ENCODE results near the gene C1orf87.
"Not testable (repeated sequence)": the region's sequence is repeated elsewhere in the genome, so short reads cannot be mapped to it uniquely, and the experiment has no call there.

C1orf87 gene

DNA sequence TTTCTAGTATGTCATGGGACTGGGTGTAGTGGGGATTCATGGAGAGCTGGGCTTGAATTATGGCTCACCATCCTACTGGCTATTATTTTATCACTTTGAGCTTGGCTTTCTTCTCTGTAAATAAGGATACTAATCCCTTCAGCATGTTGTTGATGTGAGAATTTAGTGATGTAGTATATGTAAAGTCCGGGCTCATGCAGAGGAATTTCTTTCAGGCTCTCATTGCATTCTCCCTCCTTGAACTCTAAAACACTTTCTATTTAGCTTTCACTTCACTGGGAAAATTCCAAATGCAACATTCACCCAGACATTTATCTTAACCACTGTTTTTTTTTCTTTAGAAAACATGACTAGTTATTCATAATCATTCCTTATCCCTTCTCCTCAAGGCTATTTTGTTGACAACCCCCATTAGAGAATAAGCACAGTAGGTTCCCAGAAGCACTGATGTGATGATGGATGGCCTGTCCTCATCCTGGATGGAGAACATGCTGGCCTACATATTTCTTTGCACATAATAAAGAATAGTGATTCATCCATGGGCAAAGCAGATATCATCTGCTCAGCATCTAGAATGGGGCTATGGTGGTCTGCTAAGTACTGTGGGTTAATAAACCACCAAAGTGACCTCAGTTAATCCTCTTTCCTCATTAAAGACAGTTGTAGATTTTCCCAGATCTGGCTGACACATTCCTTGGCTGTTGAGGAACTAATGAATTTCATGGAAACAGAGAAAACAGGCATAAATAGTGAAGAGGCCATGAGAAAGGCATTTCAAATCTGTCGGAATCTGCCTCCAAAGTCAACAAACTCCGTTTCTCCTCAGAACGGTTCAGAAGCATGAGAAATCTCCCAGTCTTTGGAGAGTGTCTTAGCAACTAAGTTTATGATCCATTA lies 79.0 kb downstream of the C1orf87 start:
- DNase-seq (ENCODE audit: low read depth): peak; percentile 95

DNA sequence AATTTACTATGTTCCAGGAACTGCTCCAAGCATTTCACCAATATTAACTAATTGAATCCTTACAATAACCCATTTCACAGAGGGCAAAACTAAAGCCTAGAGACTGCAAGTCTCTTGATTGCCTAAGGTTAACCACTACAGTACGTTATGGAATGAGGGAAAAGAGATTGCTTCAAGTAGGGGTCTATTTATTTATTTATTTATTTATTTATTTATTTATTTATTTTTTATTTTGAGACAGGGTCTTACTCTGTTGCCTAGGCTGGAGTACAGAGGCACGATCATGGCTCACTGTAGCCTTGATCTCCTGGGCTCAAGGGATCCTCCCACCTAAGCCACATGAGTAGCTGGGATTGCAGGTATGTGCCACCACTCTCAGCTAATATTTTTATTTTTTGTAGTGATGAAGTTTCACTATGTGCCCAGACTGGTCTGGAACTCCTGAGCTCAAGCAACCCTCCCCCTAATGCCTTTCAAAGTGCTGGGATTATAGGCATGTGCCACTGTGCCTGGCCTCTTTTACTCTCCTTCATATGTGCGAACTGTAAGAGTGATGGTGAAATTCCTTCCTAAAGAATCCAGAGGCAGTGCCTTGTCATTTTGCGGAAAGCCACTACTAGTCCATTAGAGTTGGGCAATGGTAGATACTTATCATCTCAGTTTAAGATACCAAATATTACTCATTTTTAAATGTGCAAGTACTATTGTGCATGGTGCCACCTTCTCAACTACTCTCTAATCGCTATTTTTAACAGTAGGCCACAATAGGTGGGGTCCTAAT lies 81.3 kb downstream of the C1orf87 start:
- DNase-seq (ENCODE audit: low read depth): no peak

DNA sequence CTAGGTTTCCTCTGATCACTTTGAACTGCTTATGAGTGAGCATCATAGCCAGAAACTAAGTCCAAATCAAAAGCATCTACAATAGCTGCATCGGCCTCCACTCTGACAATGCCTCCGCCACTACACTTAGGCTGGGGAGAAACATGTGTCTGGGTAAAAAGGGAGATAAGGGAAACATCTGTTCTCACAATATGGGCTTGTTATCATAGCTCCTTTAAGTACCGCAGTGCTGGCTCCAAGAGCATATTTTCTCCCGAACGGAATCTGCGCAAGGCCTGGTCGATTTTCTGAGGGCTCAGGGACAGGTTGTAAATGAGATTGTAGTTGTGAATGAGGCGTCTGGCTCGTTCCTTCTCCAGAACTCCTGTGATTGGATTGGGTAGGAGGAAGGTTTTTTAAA lies 83.1 kb downstream of the C1orf87 start:
- DNase-seq (ENCODE audit: low read depth): no peak

DNA sequence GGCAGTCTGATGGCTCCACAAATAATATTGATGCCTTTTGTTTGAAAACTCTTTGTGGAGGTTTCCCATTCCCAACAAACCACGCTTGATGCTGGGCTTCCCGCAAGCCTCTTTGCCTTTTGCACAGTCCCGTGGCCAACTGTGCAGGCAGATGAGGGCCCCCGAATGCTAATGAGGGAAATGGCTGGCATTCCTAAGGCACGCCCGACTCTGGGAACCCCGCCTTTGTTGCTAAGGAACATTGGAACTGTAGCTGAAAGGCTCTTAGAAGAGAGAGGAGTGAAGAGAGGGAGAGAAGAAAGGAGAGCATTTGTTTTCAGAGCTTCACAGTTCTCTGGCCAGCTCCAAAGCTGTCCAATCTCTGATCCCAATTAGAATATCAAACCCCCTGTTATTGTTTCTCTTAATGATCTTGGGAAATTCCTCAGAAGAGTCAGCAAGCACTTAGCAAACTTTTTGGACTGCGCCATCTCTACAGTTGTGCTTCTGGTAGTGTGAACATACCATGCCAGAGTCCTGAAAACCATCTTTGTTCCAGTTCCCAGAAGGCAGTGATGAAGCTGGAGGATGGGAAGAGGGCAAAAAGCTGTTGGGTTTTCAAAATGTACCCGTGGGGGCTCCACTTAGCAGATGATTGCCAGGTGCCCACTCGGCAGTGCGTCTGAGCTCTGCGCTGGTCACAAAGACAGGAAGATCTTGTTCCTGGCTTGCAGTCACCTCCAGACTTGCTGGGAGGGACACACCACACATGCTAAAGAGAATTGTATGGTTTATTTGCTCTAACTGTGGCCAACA lies 86.9 kb downstream of the C1orf87 start:
- peak; percentile 37 for DNase-seq (ENCODE audit: low read depth)

GRCh38 chr1:59985911-59986515 lies 87.6 kb downstream of the C1orf87 start:
- no peak for DNase-seq (ENCODE audit: low read depth)

GRCh38 chr1:59979666-59980065 lies 93.9 kb downstream of the C1orf87 start:
- DNase-seq (ENCODE audit: low read depth): no peak

DNA sequence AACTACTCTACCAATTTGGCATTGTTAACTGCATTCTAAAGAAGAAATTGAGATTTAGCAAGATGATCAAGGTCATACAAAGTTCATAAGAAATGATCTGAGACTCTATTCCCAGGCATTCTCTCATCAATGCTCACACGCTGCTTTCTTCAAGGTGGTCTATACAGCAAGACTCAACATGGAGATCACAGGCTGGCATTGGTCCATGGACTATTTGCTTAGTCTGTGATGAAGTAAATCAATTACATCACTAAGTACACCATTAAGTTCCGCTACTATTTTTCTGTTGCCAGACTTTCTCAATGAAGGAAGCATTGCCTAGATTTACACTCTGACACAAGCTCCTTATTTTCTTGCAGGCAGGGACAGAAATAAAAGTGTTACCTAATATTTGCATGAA lies 95.1 kb downstream of the C1orf87 start:
- no peak for DNase-seq (ENCODE audit: low read depth)

DNA sequence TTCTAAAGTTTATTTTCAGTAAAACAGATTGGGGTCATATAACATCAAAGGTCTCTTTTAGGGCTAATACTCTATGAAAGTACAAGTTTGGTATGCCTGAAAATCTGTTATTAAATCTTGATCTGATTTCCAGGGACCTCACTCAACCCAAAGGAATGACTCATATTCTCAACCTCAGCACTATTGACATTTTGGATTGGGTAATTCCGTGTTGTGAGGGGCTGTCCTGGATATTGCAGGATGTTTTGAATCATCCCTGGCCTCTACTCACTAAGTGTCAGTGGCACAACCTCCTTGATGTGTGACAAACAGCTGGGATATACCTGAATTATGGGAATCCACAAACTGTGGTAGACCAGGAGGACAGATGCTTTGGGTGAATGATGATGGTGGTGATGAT lies 95.5 kb downstream of the C1orf87 start:
- DNase-seq (ENCODE audit: low read depth): no peak

- DNase-seq (ENCODE audit: low read depth): no peak
Measured at GRCh38 chr1:59977075-59977410, 96.5 kb downstream of the C1orf87 start.

- peak; percentile 58 for DNase-seq (ENCODE audit: low read depth)
Measured at GRCh38 chr1:59976194-59977074, 97.1 kb downstream of the C1orf87 start.

DNA sequence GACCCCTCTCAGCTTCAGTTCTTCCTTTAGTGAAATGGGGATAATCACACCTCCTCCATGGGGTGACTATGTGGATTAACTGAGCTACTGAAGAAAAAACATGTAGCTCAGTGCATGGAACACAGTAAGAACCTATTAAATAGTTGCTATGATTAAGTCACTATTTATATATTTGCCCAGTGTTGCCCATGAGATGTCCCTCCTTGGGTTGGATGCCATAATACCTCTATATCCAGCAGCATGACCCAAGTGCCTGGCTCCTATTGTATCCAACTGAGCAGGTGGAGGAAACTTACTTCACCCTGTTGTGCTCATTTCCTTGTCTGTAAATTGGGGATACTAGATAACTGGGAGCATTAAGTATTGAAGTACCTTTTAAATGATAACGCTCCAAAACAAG lies 99.9 kb downstream of the C1orf87 start:
- DNase-seq (ENCODE audit: low read depth): no peak

DNA sequence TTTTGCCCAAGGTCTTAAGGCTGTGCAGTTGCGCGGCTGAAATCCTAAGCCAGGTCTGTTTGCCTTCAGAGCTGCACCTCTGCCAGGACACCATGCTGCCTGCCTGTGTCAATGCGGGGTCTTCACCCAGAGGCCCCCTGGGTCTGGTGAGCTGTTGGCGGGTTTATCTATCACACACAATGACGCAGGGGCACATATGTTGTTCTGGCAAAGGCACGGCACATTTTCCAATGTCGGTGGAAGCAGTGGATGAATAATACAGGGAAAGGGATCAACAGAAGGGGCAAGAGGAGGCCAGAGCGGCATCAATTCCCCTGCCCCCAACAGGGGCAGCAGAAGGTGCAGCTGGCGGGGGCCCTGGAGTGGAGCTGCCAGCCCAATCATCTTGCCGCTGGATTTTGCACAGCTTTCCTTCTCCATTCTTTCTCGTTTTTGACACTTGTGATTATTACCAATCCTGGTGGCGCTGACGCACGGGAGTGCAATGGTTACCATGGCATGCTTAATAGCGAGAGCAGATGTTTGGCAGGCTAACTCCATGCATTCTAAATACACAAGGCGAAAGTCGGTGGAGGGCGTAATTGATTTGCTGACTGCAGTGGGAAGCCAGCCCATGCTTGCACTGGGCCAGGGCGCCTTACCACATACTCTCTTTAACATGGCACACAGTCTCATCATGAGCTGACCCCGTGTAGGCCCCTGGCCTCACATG lies 101.2 kb downstream of the C1orf87 start:
- DNase-seq (ENCODE audit: low read depth): no peak

DNA sequence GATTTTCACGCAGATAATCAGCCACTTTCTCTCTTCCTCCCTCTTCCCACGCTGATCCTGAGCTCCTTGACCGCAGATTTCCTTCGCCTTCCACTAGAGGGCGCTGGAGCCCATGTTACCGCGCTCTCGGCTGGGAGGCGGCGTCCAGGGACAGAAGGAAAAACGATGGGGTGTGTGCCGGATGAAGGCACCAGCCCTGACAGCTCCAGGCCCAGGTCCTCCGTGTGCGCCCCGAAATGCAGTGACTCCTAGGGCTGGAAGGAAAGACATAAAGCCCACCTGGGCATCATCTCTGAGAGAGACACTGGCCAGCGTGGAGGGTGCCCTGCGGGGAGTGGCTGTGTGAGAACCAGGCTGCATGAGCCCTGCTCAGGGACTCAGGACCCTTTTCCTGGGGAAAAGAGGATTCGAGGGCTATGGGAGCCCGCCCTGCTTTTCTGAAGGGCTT lies 102.1 kb downstream of the C1orf87 start:
- DNase-seq (ENCODE audit: low read depth): peak; percentile 68

DNA sequence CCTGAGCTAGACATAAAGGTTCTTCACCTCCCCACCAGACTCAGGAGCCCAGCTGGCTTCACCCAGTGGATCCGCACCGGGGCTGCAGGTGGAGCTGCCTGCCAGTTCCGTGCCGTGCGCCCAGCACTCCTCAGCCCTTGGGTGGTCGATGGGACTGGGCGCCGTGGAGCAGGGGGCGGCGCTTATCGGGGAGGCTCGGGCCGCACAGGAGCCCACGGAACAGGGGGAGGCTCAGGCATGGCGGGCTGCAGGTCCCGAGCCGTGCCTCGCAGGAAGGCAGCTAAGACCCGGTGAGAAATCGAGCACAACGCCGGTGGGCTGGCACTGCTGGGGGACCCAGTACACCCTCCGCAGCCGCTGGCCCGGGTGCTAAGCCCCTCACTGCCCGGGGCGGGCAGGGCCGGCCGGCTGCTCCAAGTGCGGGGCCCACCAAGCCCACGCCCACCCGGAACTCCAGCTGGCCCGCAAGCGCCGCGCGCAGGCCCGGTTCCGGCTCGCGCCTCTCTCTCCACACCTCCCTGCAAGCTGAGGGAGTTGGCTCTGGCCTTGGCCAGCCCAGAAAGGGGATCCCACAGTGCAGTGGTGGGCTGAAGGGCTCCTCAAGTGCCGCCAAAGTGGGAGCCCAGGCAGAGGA lies 103.9 kb downstream of the C1orf87 start:
- not testable (repeated sequence) for DNase-seq (ENCODE audit: low read depth)

- DNase-seq (ENCODE audit: low read depth): not testable (repeated sequence)
Measured at GRCh38 chr1:59968746-59969145, 104.8 kb downstream of the C1orf87 start.

- DNase-seq (ENCODE audit: low read depth): no peak
Measured at GRCh38 chr1:59967780-59968179, 105.8 kb downstream of the C1orf87 start.

GRCh38 chr1:59967141-59967697 lies 106.4 kb downstream of the C1orf87 start:
- DNase-seq (ENCODE audit: low read depth): peak; percentile 63

DNA sequence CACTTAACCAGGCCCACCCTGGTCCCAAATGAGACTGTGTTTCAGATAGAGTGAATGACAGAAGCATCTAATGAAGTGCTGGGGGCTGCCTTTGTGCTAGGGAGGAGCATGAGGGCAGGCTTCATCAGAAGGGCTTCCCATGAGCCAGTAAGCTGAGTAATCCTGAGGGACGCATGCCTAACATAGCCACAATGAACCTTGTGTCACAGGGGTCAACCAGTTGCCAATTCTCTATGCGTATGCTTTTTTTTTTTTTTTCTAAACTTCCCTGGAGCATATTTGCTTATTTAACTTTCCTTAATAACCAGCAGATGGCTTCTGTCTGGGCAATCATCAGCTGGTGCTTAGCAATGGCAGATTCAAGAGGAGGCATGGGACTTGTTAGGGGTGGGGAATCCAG lies 121.5 kb downstream of the C1orf87 start:
- DNase-seq (ENCODE audit: low read depth): peak; percentile 52

GRCh38 chr1:59949648-59950047 lies 123.9 kb downstream of the C1orf87 start:
- no peak for DNase-seq (ENCODE audit: low read depth)
